ENCODE data around the gene VIPR2.

Gene VIPR2

GRCh38 chr7:159119851-159120539 lies 24.7 kb downstream of the VIPR2 start:
- Histone ChIP-seq H3K9me3 (ENCODE audit: control insufficient read depth, insufficient read depth, low read length) (no peaks in the 10 kb centered on the region), H3K4me3 (ENCODE audit: low read length) (no peak overlapping the region), H4K20me1 (ENCODE audit: control insufficient read depth, insufficient read depth, low read depth, low read length) (no peaks in the 10 kb centered on the region), H3K27me3 (ENCODE audit: control insufficient read depth, low read length) (no peaks in the 10 kb centered on the region), H3K36me3 (ENCODE audit: control insufficient read depth, low read length) (no peaks in the 10 kb centered on the region), H3K4me2 (ENCODE audit: low read length) (no peak overlapping the region), H3F3A (ENCODE audit: control insufficient read depth, insufficient read depth) (no peaks in the 10 kb centered on the region), H3K27ac (ENCODE audit: low read depth, low read length) (no peak overlapping the region), H3K79me2 (ENCODE audit: control insufficient read depth, low read length) (no peaks in the 10 kb centered on the region), H3K4me1 (ENCODE audit: control insufficient read depth, low read length) (no peaks in the 10 kb centered on the region), H3K9me2 (replicated peaks; ENCODE audit: control insufficient read depth, low read length) (no peaks in the 10 kb centered on the region)
- TF ChIP-seq EZH2phosphoT487 (IDR thresholded peaks at IDR 0.05; ENCODE audit: borderline replicate concordance, low read length): no peak
- no peak for TF ChIP-seq CTCF (IDR thresholded peaks at IDR 0.05; ENCODE audit: low read depth, low read length, poor library complexity, severe bottlenecking)

DNA sequence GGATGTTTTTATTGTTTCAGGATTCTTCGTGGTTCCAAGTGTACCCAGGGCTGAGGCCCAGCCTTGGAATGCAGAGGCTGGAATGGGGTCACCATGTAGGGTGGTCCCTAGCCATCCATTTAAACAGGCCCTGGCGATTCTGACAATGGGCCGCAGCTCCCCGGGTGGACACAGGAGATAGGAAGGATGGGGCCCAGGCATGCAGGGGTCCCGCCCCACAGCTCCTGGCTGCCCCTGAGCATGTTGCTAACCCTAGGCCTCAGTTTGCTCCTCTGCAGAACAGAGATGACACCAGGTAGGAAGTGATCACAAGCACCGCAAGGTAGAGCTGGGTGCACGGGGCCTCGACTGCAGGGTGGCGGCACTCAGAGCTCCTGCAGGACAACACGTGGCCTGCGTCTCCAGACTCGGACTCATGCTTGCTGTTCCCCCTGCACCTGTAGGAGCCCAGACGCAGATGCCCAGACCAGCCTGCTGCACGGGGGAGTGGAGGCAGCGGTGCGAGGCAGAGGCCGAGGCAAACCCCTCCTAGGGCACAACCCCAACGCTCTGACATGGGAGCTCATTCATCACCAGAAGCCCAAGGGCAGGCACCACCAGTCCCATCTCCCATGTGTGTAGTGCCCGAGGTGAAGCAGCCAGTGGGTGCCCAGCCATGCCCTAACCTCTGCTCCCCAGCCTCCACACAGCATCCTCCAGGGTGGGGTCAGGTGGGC lies 25.5 kb downstream of the VIPR2 start:
- H3K4me1 ChIP-seq (ENCODE audit: control insufficient read depth, low read length): no peaks in the 10 kb centered on the region
- H3K4me2 ChIP-seq (ENCODE audit: low read length): no peak overlapping the region
- no peaks in the 10 kb centered on the region for H3K79me2 ChIP-seq (ENCODE audit: control insufficient read depth, low read length)
- no peaks in the 10 kb centered on the region for H3K9me3 ChIP-seq (ENCODE audit: control insufficient read depth, insufficient read depth, low read length)
- no peaks in the 10 kb centered on the region for H3F3A ChIP-seq (ENCODE audit: control insufficient read depth, insufficient read depth)
- H3K27ac ChIP-seq (ENCODE audit: low read depth, low read length): no peak overlapping the region
- no peaks in the 10 kb centered on the region for H3K36me3 ChIP-seq (ENCODE audit: control insufficient read depth, low read length)
- H3K9me2 ChIP-seq (replicated peaks; ENCODE audit: control insufficient read depth, low read length): no peaks in the 10 kb centered on the region
- H4K20me1 ChIP-seq (ENCODE audit: control insufficient read depth, insufficient read depth, low read depth, low read length): no peaks in the 10 kb centered on the region
- TF ChIP-seq CTCF (IDR thresholded peaks at IDR 0.05; ENCODE audit: low read depth, low read length, poor library complexity, severe bottlenecking): no peak
- TF ChIP-seq EZH2phosphoT487 (IDR thresholded peaks at IDR 0.05; ENCODE audit: borderline replicate concordance, low read length): no peak
- H3K27me3 ChIP-seq (ENCODE audit: control insufficient read depth, low read length): no peaks in the 10 kb centered on the region
- no peak overlapping the region for H3K4me3 ChIP-seq (ENCODE audit: low read length)

GRCh38 chr7:159118623-159119022 lies 26.0 kb downstream of the VIPR2 start:
- no peaks in the 10 kb centered on the region for H4K20me1 ChIP-seq (ENCODE audit: control insufficient read depth, insufficient read depth, low read depth, low read length)
- no peak overlapping the region for H3K4me3 ChIP-seq (ENCODE audit: low read length)
- H3K4me2 ChIP-seq (ENCODE audit: low read length): no peak overlapping the region
- no peaks in the 10 kb centered on the region for H3K79me2 ChIP-seq (ENCODE audit: control insufficient read depth, low read length)
- H3F3A ChIP-seq (ENCODE audit: control insufficient read depth, insufficient read depth): no peaks in the 10 kb centered on the region
- no peaks in the 10 kb centered on the region for H3K9me3 ChIP-seq (ENCODE audit: control insufficient read depth, insufficient read depth, low read length)
- H3K27me3 ChIP-seq (ENCODE audit: control insufficient read depth, low read length): no peaks in the 10 kb centered on the region
- H3K36me3 ChIP-seq (ENCODE audit: control insufficient read depth, low read length): no peaks in the 10 kb centered on the region
- H3K9me2 ChIP-seq (replicated peaks; ENCODE audit: control insufficient read depth, low read length): no peaks in the 10 kb centered on the region
- H3K4me1 ChIP-seq (ENCODE audit: control insufficient read depth, low read length): no peaks in the 10 kb centered on the region
- no peak for TF ChIP-seq EZH2phosphoT487 (IDR thresholded peaks at IDR 0.05; ENCODE audit: borderline replicate concordance, low read length)
- no peak for TF ChIP-seq CTCF (IDR thresholded peaks at IDR 0.05; ENCODE audit: low read depth, low read length, poor library complexity, severe bottlenecking)
- H3K27ac ChIP-seq (ENCODE audit: low read depth, low read length): no peak overlapping the region
